Gastroesophageal sphincter (tissue), 3 donors: ENCODE results near the gene LEAP2.

Experiments used
- CTCF ChIP-seq, 4 experiments: fragments of 200-600 bp in 2 of 4; fragments of 450-650 bp in 2 of 4; sonication (generic) in 1 of 4; IDR thresholded peaks; one replicate each; pipeline ENCODE4 v1.5.1; 2017 to 2019; ENCODE audit warnings: antibody characterized with exemption in 4 of 4, mild to moderate bottlenecking in 2 of 4, moderate library complexity in 2 of 4
- POLR2A ChIP-seq, 2 donors: fragments of 450-650 bp; IDR thresholded peaks; one replicate each; pipeline ENCODE4 v1.6.1; 2017; ENCODE audit warnings: antibody characterized with exemption in 2 of 2, mild to moderate bottlenecking in 2 of 2, moderate library complexity in 1 of 2
- POLR2AphosphoS5 ChIP-seq: sonication (generic); formaldehyde crosslinking; IDR thresholded peaks from one replicate; pipeline ENCODE4 v1.6.1; 2017; ENCODE audit warnings: antibody characterized with exemption

GRCh38 chr5:132890817-132891216 lies 17.3 kb downstream of the LEAP2 start:
- no peak for TF ChIP-seq CTCF (IDR thresholded peaks at IDR 0.05)
- no peak for TF ChIP-seq POLR2A (IDR thresholded peaks at IDR 0.05)
- no peak for TF ChIP-seq POLR2AphosphoS5
